ENCODE measurements around the gene RBM18. TPM values are rescaled to one million over a fixed set of nuclear protein-coding genes. Genes with fewer than 3 reads are reported as not detected.

RBM18 gene
- polyA plus RNA-seq, 1 donor from 2014 or later = 48.8 TPM

GRCh38 chr9:122212473-122213004 lies 52.1 kb downstream of the RBM18 start:
- Histone ChIP-seq H3K27ac (ENCODE audit: low read length) (no peak overlapping the region), H3K9me3 (ENCODE audit: low read length) (no peaks in the 10 kb centered on the region), H3K27me3 (ENCODE audit: insufficient read depth, low read depth, low read length) (peaks cover 81% of the 10 kb centered on the region), H3K9me2 (ENCODE audit: insufficient read depth, low read length) (no peaks in the 10 kb centered on the region), H2AFZ (ENCODE audit: low read depth, low read length) (no peak overlapping the region), H4K20me1 (ENCODE audit: insufficient read depth) (no peaks in the 10 kb centered on the region), H3K36me3 (ENCODE audit: insufficient read depth, low read length) (no peaks in the 10 kb centered on the region), H3K4me2 (ENCODE audit: low read length) (no peak overlapping the region), H3F3A (ENCODE audit: insufficient read depth, low read length, poor library complexity, severe bottlenecking) (no peaks in the 10 kb centered on the region), H3K4me3 (ENCODE audit: low read length) (no peak overlapping the region), H3K9ac (ENCODE audit: low read length) (no peak overlapping the region), H3K79me2 (replicated peaks; ENCODE audit: insufficient read depth, low read length) (no peaks in the 10 kb centered on the region)
- no peak for TF ChIP-seq TAF1 (IDR thresholded peaks at IDR 0.05; ENCODE audit: low read depth)
- no peak for TF ChIP-seq SMC3 (conservative IDR thresholded peaks at IDR 0.05; ENCODE audit: poor library complexity)
- no peak for TF ChIP-seq REST (IDR thresholded peaks at IDR 0.05; ENCODE audit: borderline replicate concordance)
- TF ChIP-seq POLR2AphosphoS5 (IDR thresholded peaks at IDR 0.05) = no peak
- no peak for TF ChIP-seq EP300 (conservative IDR thresholded peaks at IDR 0.05; ENCODE audit: poor library complexity, severe bottlenecking)
- no peak for TF ChIP-seq EZH2 (IDR thresholded peaks at IDR 0.05; ENCODE audit: borderline replicate concordance, insufficient read depth, low read length, poor library complexity, severe bottlenecking)

- H3K9ac ChIP-seq (ENCODE audit: low read length) = no peak overlapping the region
- H3K27ac ChIP-seq (ENCODE audit: low read length) = no peak overlapping the region
- no peaks in the 10 kb centered on the region for H3F3A ChIP-seq (ENCODE audit: insufficient read depth, low read length, poor library complexity, severe bottlenecking)
- no peak overlapping the region for H3K4me2 ChIP-seq (ENCODE audit: low read length)
- H3K27me3 ChIP-seq (ENCODE audit: insufficient read depth, low read depth, low read length) = peaks cover 50% of the 10 kb centered on the region
- no peaks in the 10 kb centered on the region for H3K79me2 ChIP-seq (replicated peaks; ENCODE audit: insufficient read depth, low read length)
- no peaks in the 10 kb centered on the region for H3K9me3 ChIP-seq (ENCODE audit: low read length)
- no peaks in the 10 kb centered on the region for H3K9me2 ChIP-seq (ENCODE audit: insufficient read depth, low read length)
- H3K4me3 ChIP-seq (ENCODE audit: low read length) = no peak overlapping the region
- H3K36me3 ChIP-seq (ENCODE audit: insufficient read depth, low read length) = no peaks in the 10 kb centered on the region
- H4K20me1 ChIP-seq (ENCODE audit: insufficient read depth) = no peaks in the 10 kb centered on the region
- no peak overlapping the region for H2AFZ ChIP-seq (ENCODE audit: low read depth, low read length)
- TF ChIP-seq MXI1 (conservative IDR thresholded peaks at IDR 0.05; ENCODE audit: poor library complexity, severe bottlenecking) (no peak), POLR2AphosphoS5 (IDR thresholded peaks at IDR 0.05) (no peak), TAF1 (IDR thresholded peaks at IDR 0.05; ENCODE audit: low read depth) (no peak), REST (IDR thresholded peaks at IDR 0.05; ENCODE audit: borderline replicate concordance) (no peak), SMC3 (conservative IDR thresholded peaks at IDR 0.05; ENCODE audit: poor library complexity) (no peak), CTCF (IDR thresholded peaks at IDR 0.05; ENCODE audit: poor library complexity, severe bottlenecking) (no peak), EZH2 (IDR thresholded peaks at IDR 0.05; ENCODE audit: borderline replicate concordance, insufficient read depth, low read length, poor library complexity, severe bottlenecking) (no peak), EP300 (conservative IDR thresholded peaks at IDR 0.05; ENCODE audit: poor library complexity, severe bottlenecking) (no peak), RAD21 (conservative IDR thresholded peaks at IDR 0.05) (no peak)
Observed at GRCh38 chr9:122209451-122209850, 55.2 kb downstream of the RBM18 start.
